AG10803 (cell line): ENCODE results near the gene MARK3.

Source experiments
- DNase-seq: peaks from one replicate; pipeline ENCODE4 v3.0.0; 2010; ENCODE audit warnings: low read depth
- H3K4me3 ChIP-seq: 2 replicates; pipeline ENCODE4 v1.5.1; 2011; ENCODE audit warnings: mild to moderate bottlenecking, low read length, control low read depth
- TF ChIP-seq, protein P1 (sequence below): conservative IDR thresholded peaks from 2 replicates; pipeline ENCODE4 v1.5.1; 2011; ENCODE audit warnings: mild to moderate bottlenecking, low read length, control low read depth, inconsistent platforms

Gene MARK3

DNA sequence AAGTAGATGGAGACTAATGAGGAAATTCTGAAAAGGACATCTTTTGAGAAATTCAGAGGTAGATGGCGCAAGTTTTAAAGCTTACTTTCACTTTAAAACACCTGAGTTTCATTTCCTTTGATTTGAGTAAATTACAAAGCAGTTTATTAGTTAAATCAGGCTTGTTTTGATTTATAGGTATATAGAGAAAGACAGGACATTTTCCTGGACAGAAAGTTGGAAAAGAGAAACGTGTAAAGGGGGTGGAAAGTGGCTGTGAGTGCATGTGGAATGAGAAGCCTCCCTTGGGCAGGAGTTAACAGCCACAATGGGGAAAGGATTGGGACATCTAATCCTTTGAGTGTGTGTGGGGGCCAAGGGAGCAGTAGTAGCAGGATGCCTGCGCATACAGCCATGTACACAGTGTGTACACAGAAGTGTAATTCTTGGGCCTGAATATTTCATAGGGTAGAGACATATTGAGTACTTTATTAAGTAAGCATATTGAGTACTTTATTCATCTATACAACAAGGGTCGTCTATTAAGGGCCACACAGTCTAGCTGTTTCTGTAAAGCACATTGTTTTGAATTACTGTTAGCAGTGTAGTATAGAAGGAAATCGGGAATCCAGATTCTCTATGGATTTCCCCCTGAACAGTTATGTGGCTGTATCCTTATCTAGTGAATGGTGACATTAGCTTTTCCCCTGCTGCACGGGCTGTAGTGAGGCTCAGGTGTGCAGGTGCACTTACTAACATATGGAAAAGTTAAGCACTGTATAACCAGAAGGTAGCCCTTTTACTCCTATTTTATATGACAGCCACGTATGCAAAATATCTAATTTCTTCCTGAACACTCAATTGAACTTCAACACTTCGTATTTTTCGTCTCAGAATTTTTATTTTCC, 19.1 kb downstream of the MARK3 start:
- peak; percentile 52 for DNase-seq
- TF ChIP-seq, protein P1, sequence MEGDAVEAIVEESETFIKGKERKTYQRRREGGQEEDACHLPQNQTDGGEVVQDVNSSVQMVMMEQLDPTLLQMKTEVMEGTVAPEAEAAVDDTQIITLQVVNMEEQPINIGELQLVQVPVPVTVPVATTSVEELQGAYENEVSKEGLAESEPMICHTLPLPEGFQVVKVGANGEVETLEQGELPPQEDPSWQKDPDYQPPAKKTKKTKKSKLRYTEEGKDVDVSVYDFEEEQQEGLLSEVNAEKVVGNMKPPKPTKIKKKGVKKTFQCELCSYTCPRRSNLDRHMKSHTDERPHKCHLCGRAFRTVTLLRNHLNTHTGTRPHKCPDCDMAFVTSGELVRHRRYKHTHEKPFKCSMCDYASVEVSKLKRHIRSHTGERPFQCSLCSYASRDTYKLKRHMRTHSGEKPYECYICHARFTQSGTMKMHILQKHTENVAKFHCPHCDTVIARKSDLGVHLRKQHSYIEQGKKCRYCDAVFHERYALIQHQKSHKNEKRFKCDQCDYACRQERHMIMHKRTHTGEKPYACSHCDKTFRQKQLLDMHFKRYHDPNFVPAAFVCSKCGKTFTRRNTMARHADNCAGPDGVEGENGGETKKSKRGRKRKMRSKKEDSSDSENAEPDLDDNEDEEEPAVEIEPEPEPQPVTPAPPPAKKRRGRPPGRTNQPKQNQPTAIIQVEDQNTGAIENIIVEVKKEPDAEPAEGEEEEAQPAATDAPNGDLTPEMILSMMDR, result no peak
- no peak overlapping the region for H3K4me3 ChIP-seq

DNA sequence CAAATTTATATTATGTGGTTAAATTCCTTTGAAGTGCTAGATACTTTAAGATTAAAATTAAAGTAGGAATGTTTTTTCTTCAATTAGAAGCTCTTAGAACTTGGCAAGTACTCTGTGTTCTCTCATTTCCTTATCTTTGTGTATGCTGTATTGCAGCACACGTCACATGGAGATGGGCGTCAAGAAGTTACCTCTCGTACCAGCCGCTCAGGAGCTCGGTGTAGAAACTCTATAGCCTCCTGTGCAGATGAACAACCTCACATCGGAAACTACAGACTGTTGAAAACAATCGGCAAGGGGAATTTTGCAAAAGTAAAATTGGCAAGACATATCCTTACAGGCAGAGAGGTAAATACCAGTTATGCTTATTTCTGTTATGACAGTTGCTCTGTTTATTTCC, 19.7 kb downstream of the MARK3 start:
- no peak overlapping the region for H3K4me3 ChIP-seq
- no peak for DNase-seq
- TF ChIP-seq, protein P1, result no peak

DNA sequence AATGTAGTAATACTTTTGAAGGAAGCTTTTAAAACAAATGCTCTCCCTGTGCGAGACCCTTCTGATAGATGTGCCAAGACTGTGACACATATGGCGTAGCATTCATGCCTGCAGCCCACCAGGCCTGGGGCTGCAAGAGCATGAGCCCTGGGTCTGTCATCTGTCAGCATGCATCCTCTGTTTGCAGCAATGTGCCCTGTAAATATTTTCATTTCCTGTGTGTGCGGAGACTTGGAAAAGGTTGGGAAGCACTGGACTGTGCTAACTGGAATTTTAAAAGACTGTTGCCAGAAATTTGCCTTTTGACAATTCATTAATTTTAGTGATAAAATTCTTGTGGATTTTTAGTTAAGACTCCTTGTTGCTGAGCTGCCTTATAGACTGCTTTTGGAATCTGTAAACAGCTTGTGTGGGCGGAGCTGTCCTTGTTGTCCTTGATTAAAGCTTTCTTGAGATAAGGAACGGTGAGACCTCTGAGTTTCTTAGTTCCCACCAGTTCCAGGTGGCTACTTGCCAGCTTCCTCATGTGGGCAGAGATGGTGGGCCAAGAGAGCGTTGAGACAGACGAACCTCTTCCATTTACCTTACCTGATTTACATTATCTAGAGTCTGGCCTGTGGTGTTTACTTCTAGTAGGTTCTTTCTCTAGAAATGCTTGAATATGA, 23.4 kb downstream of the MARK3 start:
- H3K4me3 ChIP-seq, result no peak overlapping the region
- TF ChIP-seq, protein P1, result no peak
- no peak for DNase-seq

DNA sequence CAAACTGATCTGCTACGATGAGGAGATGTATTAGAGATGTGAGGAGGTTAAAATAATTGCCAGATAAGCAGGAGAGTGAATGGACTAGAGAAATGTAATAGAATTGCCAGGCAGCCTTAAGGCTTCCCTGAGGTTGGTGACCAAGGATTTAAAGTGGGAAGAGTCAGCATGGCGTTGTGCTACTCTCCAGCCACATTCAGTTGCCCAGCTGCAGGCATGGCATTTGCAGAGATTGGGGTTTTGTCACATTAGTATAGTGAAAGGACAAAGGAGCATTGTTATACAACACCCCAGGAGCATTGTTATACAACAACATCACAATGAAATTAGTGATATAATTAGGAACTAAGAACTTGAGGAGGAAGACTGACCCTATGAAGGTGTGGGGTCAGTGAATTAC, 31.7 kb downstream of the MARK3 start:
- no peak overlapping the region for H3K4me3 ChIP-seq
- TF ChIP-seq, protein P1, result no peak
- no peak for DNase-seq

DNA sequence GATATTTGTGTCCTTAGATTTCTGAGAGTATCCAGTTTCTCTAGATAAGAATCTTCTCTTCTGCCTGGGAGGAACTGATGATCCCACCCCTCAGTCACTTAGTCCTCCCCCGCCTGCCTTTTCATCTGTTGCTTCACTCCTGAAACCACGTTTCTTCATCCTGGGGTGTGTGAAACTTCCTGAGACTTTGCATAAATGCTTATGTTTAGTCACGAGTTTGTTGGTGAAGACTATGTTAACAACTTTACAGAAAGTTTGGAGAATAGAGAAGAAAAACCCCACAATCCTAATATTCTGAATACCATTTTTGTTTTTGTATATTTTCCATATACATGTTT, 33.2 kb downstream of the MARK3 start:
- TF ChIP-seq, protein P1, result no peak
- peak; percentile 81 for DNase-seq
- no peak overlapping the region for H3K4me3 ChIP-seq

DNA sequence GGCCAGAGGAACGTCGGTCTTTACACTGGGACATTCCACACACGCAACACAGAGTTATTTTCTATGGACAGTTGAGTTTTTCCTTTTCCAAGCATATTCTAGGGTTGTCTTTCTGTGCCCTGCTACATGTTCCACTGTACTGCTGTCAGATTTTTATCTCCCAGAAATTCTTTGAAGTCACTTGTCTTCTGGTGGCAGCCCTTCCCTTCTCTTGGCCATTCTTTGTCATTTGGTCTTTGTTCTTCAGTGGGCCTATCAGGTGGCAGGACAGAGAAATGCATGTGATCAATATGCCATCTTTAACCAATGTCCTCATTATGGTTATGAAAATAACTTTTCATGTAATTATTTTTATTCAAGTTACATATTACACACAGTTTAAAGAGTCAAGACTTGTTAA, 36.3 kb downstream of the MARK3 start:
- TF ChIP-seq, protein P1, result no peak
- DNase-seq, result no peak

DNA sequence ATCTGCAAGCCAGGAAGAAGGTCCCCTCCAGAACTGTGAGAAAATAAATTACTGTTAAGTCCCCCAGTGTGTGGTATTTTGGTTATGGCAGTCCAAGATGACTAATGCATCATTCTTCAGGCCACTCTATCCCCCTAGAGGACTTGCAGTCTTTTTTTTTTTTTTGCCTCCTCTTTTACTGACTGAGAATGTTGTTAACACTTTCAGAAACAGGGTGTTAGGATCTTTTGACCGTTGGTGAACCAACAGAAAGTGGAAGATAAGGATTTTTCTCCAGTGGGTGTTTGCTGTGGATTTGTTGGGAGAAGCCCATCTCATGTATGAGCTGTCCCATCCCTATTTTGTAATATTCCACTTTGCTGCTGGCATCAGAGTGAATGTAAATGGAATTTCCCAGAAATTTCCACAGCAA, 37.8 kb downstream of the MARK3 start:
- peak; percentile 66 for DNase-seq
- no peak overlapping the region for H3K4me3 ChIP-seq
- TF ChIP-seq, protein P1, result no peak

More for the DNA sequence above, 36.3 kb downstream of the MARK3 start:
- no peak overlapping the region for H3K4me3 ChIP-seq
